ENCODE measurements around the gene TTLL4. TPM values are rescaled to one million over a fixed set of nuclear protein-coding genes. Genes with fewer than 3 reads are reported as not detected.

The TTLL4 gene
- polyA plus RNA-seq, 1 of the 3 experiments (the other 2 are of a cell fraction): 15.6 TPM

- TF ChIP-seq, protein P1, sequence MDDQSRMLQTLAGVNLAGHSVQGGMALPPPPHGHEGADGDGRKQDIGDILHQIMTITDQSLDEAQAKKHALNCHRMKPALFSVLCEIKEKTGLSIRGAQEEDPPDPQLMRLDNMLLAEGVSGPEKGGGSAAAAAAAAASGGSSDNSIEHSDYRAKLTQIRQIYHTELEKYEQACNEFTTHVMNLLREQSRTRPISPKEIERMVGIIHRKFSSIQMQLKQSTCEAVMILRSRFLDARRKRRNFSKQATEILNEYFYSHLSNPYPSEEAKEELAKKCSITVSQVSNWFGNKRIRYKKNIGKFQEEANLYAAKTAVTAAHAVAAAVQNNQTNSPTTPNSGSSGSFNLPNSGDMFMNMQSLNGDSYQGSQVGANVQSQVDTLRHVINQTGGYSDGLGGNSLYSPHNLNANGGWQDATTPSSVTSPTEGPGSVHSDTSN (IDR thresholded peaks at IDR 0.05): no peak
Measured at GRCh38 chr2:218719457-218719856, 8.8 kb downstream of the TTLL4 start (continued).

DNA sequence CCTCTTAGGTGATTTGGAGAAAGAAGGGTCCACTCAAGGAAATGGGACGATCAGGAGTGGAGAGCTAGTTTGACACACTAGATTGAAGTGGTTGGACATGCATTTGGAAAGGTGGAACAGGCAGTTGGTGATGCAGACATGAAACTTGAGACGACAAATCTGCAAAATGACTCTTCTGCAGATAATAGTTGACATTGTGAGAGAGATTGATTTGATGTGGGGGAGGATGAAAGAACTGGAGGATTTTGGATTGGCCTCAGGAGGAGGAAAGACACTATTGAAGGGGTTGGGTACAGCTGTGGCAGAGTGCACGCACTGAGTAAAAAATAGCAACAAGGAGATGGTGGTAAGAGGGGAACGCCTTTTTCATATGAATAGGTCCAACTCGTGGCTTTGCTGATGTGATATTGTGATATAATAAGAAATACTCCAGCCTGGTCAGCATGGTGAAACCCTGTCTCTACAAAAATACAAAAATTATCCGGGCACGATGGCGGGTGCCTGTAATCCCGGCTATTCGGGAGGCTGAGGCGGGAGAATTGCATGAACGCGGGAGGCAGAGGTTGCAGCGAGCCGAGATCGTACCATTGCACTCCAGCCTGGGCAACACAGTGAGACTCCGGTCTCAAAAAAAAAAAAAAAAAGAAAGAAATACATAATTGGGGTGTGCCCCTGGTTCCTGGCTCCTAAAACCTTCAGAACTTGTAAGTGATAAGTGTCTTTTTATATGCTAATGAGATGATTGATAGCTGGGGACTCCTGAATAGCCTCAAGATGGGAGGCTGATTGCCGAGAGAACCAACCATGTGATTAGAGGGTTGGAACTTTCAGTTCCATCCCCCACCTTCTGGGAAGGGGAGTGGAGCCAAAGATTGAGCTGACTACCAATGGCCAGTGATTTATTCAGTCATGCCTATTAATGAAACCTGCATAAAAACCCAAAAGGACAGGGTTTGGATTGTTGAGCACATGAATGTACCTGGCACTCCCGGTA lies 9.7 kb downstream of the TTLL4 start:
- H2AFZ ChIP-seq (ENCODE audit: low read depth): no peak overlapping the region
- H3K4me2 ChIP-seq: no peak overlapping the region
- peaks cover 3% of the 10 kb centered on the region for H3F3A ChIP-seq (replicated peaks; ENCODE audit: insufficient read depth)
- H3K4me1 ChIP-seq (ENCODE audit: control insufficient read depth in 1 of 2, insufficient read depth in 2 of 2, low read depth in 1 of 2, low read length in 1 of 2): peaks cover 2 to 4% of the 10 kb centered on the region in 2 experiments; a peak in 1 of 4 replicates
- H3K27me3 ChIP-seq (ENCODE audit: insufficient read depth): no peaks in the 10 kb centered on the region
- H3K36me3 ChIP-seq (replicated peaks in 1 of 2; ENCODE audit: control insufficient read depth in 1 of 2, insufficient read depth in 2 of 2, low read length in 1 of 2): peaks cover 0 to 29% of the 10 kb centered on the region in 2 experiments
- CTCF ChIA-PET: interaction anchor here (1.0 to 4.2 kb wide), 5 partner anchors 9 to 177 kb away, joined by 3 to 31 read pairs (median 3); partner anchors contain the start of gene TTLL4
- H3K79me2 ChIP-seq (ENCODE audit: insufficient read depth): peaks cover 97% of the 10 kb centered on the region
- peaks cover 11% of the 10 kb centered on the region; the same call in 1 of the 2 replicates for H4K20me1 ChIP-seq (ENCODE audit: insufficient read depth)
- H3K9me3 ChIP-seq: no peaks in the 10 kb centered on the region
- no peak for TF ChIP-seq SMC3 (IDR thresholded peaks at IDR 0.05; ENCODE audit: low read depth, low read length)
- TF ChIP-seq MXI1 (IDR thresholded peaks at IDR 0.05; ENCODE audit: low read depth, low read length): no peak
- no peak for TF ChIP-seq GATA2 (CRISPR knock-in tag; IDR thresholded peaks at IDR 0.05)
- H3K4me3 ChIP-seq (ENCODE audit: low read depth in 2 of 2, low read length in 1 of 2): no peak overlapping the region
- no peak overlapping the region for H3K27ac ChIP-seq (ENCODE audit: low read depth in 2 of 2, low read length in 1 of 2)
- no peak for DNase-seq
- WGBS (ENCODE audit: low lambda C conversion rate): 97% methylated on average over 19 of the region's 19 CpGs
- H3K9ac ChIP-seq: no peak overlapping the region
- H3K9me2 ChIP-seq: no peaks in the 10 kb centered on the region
- POLR2A ChIA-PET: no interaction called here

DNA sequence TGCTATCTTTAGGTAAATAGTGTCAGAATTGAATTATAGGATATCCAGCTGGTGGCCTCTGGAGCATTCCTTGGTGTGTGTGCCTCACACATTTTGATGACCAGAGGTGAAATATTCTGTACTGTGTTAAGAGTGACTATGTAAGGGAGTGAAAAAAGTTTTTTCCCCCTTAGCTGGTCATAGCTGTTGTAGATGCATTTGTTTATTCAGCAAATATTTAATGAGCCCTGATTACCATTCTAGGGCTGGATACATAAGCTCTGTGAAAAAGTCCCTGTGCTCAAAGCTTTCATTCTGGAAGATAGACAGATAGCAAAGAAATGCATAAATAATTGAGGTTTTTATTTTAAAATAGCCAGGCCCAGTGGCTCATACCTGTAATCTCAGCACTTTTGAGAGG lies 10.9 kb downstream of the TTLL4 start:
- DNase-seq: no peak

More for the DNA sequence above, 10.9 kb downstream of the TTLL4 start:
- Histone ChIP-seq H3K9ac (no peak overlapping the region), H3K4me2 (no peak overlapping the region), H3F3A (replicated peaks; ENCODE audit: insufficient read depth) (peaks cover 3% of the 10 kb centered on the region), H2AFZ (ENCODE audit: low read depth) (no peak overlapping the region), H3K27me3 (ENCODE audit: insufficient read depth) (no peaks in the 10 kb centered on the region), H3K4me3 (ENCODE audit: low read depth in 2 of 2, low read length in 1 of 2) (no peak overlapping the region), H3K79me2 (ENCODE audit: insufficient read depth) (peaks cover 97% of the 10 kb centered on the region), H3K27ac (ENCODE audit: low read depth in 2 of 2, low read length in 1 of 2) (no peak overlapping the region), H3K36me3 (replicated peaks in 1 of 2; ENCODE audit: control insufficient read depth in 1 of 2, insufficient read depth in 2 of 2, low read length in 1 of 2) (peaks cover 0 to 29% of the 10 kb centered on the region in 2 experiments), H3K9me3 (peaks cover 9% of the 10 kb centered on the region; the same call in 1 of the 2 replicates), H3K4me1 (ENCODE audit: control insufficient read depth in 1 of 2, insufficient read depth in 2 of 2, low read depth in 1 of 2, low read length in 1 of 2) (peaks cover 2 to 4% of the 10 kb centered on the region in 2 experiments; a peak in 1 of 4 replicates), H3K9me2 (no peaks in the 10 kb centered on the region), H4K20me1 (ENCODE audit: insufficient read depth) (peaks cover 8% of the 10 kb centered on the region; the same call in 1 of the 2 replicates)
- ChIA-PET CTCF (interaction anchor here (0.8 to 4.2 kb wide), 7 partner anchors 8 to 176 kb away, joined by 3 to 31 read pairs (median 3); partner anchors contain the start of gene TTLL4), POLR2A (interaction anchor here (0.6 kb wide), 1 partner anchor 15 kb away, joined by 3 read pairs; no protein-coding TSS in a partner anchor)
- TF ChIP-seq EP300 (IDR thresholded peaks at IDR 0.05; ENCODE audit: borderline replicate concordance in 1 of 2, low read depth in 1 of 2, low read length in 1 of 2) (no peak), NFIC (IDR thresholded peaks at IDR 0.05; ENCODE audit: borderline replicate concordance) (no peak), RFX5 (IDR thresholded peaks at IDR 0.05; ENCODE audit: low read length) (no peak), GATA2 (CRISPR knock-in tag; IDR thresholded peaks at IDR 0.05) (no peak), FOXJ3 (CRISPR knock-in tag; IDR thresholded peaks at IDR 0.05) (no peak), JUND (IDR thresholded peaks at IDR 0.05) (no peak), RAD21 (IDR thresholded peaks at IDR 0.05; ENCODE audit: low read length) (no peak), TAF1 (IDR thresholded peaks at IDR 0.05; ENCODE audit: borderline replicate concordance, low read depth, low read length) (no peak), ZBTB33 (IDR thresholded peaks at IDR 0.05; ENCODE audit: borderline replicate concordance, low read depth) (no peak), TCF12 (IDR thresholded peaks at IDR 0.05) (no peak), CTCF (IDR thresholded peaks at IDR 0.05) (no peak), NRF1 (IDR thresholded peaks at IDR 0.05; ENCODE audit: low read depth, low read length) (no peak), MEF2A (IDR thresholded peaks at IDR 0.05; ENCODE audit: borderline replicate concordance, low read depth) (no peak), ELF1 (IDR thresholded peaks at IDR 0.05) (no peak), TEAD4 (IDR thresholded peaks at IDR 0.05; ENCODE audit: borderline replicate concordance, insufficient read depth) (no peak), POLR2AphosphoS5 (IDR thresholded peaks at IDR 0.05; ENCODE audit: low read depth, low read length) (no peak)
- TF ChIP-seq, protein P2, sequence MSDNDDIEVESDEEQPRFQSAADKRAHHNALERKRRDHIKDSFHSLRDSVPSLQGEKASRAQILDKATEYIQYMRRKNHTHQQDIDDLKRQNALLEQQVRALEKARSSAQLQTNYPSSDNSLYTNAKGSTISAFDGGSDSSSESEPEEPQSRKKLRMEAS (IDR thresholded peaks at IDR 0.05; ENCODE audit: low read depth): no peak

Measured in SK-N-SH (cell line).